ENCODE measurements around the gene DIAPH1.
A peak's percentile ranks its signal among the peaks of the same experiment; 100 is the strongest.

The DIAPH1 gene

DNA sequence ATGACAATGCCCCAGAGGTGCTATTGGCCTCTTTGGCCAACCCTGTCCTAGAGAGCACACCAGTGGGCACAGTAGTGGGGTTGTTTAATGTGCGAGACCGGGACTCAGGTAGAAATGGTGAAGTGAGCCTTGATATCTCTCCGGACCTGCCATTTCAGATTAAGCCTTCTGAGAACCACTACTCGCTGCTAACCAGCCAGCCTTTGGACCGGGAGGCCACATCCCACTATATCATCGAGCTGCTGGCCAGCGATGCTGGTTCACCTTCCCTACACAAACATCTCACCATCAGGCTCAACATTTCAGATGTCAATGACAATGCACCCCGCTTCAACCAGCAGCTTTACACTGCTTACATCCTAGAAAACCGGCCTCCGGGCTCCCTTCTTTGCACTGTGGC lies 128.5 kb downstream of the DIAPH1 start:
- no peak for DNase-seq (ENCODE audit: low spot score)
- ChIA-PET CTCF (interaction anchor here (0.6 to 2.0 kb wide), 3 partner anchors 12 to 73 kb away, joined by 3 to 9 read pairs (median 9); no protein-coding TSS in a partner anchor), POLR2A (ENCODE audit: low non-redundant PET) (no interaction called here)
- TF ChIP-seq, protein P1, sequence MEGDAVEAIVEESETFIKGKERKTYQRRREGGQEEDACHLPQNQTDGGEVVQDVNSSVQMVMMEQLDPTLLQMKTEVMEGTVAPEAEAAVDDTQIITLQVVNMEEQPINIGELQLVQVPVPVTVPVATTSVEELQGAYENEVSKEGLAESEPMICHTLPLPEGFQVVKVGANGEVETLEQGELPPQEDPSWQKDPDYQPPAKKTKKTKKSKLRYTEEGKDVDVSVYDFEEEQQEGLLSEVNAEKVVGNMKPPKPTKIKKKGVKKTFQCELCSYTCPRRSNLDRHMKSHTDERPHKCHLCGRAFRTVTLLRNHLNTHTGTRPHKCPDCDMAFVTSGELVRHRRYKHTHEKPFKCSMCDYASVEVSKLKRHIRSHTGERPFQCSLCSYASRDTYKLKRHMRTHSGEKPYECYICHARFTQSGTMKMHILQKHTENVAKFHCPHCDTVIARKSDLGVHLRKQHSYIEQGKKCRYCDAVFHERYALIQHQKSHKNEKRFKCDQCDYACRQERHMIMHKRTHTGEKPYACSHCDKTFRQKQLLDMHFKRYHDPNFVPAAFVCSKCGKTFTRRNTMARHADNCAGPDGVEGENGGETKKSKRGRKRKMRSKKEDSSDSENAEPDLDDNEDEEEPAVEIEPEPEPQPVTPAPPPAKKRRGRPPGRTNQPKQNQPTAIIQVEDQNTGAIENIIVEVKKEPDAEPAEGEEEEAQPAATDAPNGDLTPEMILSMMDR (conservative IDR thresholded peaks at IDR 0.05; ENCODE audit: low read depth) = no peak
- H3K27ac ChIP-seq = no peak overlapping the region

DNA sequence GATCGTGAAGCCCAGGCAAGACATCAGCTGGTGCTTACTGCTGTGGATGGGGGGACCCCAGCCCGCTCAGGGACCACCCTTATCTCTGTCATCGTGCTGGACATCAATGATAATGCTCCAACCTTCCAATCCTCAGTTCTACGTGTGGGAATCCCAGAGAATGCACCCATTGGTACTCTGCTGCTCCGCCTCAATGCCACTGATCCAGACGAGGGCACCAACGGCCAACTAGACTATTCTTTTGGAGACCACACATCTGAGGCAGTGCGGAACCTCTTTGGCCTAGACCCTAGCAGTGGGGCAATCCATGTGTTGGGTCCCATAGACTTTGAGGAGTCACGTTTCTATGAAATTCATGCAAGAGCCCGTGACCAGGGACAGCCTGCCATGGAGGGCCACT lies 129.0 kb downstream of the DIAPH1 start:
- DNase-seq (ENCODE audit: low spot score) = no peak
- H3K27ac ChIP-seq = peak overlapping the region; percentile 68
- TF ChIP-seq, protein P1 (conservative IDR thresholded peaks at IDR 0.05; ENCODE audit: low read depth) = no peak
- POLR2A ChIA-PET (ENCODE audit: low non-redundant PET) = no interaction called here
- CTCF ChIA-PET = interaction anchor here (0.5 to 2.0 kb wide), 4 partner anchors 11 to 290 kb away, joined by 3 to 9 read pairs (median 6); partner anchors contain the start of gene PCDHB11

DNA sequence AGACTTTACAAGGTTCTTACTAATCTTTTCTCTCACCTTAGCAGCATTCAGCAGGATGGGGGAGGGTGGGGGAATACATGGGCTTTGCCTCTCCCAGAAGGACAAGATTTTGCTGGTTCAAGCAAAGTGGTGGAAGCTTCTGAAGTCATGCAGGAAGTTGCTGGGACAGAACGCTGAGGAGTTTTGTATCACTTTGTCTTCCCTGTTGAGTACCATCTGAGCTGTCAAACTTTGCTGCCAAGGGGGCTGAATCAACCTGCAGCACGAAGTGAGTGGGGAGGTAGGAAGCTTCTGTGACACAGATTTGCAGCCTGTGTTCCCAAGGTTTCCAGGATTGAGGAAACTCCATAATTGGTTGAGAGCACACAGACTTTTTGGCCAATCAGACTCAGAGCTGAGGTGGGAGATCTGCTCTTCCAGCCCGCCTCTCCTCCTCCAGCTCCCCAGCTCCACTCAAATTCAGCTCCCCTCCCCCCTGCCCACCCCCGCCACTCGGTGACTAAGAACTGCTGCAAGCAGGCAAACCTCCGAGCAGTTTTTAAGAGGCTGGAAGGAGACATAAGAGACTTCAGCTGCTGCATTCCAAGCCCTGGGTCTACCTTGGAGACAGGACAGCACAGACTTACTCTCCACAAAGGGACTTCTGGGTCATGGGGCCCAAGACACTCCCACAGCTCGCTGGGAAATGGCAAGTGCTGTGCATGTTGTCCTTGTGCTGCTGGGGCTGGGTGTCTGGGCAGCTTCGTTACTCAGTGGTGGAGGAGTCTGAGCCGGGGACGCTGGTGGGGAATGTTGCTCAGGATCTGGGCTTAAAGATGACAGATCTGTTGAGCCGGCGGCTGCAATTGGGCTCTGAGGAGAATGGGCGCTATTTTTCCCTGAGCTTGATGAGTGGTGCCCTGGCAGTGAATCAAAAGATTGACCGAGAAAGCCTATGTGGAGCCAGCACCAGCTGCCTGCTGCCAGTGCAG lies 129.9 kb downstream of the DIAPH1 start, which contains the start of gene PCDHGC5:
Gene PCDHGC5 (plus strand): TSS at position 491 of the 971 bp plus-strand sequence. CDS start 160 bp downstream, at position 651.
- DNase-seq (ENCODE audit: low spot score) = peak; percentile 75
- ChIA-PET POLR2A (ENCODE audit: low non-redundant PET) (interaction anchor here (1.1 kb wide), 1 partner anchor 10 kb away, joined by 5 read pairs; no protein-coding TSS in a partner anchor), CTCF (interaction anchor here (0.9 to 2.0 kb wide), 3 partner anchors 10 to 71 kb away, joined by 3 to 9 read pairs (median 9); partner anchors contain the start of gene PCDHGB7)
- TF ChIP-seq, protein P1 (conservative IDR thresholded peaks at IDR 0.05; ENCODE audit: low read depth) = no peak
- peak within 1 kb of the TSS; percentile 68 for H3K27ac ChIP-seq

DNA sequence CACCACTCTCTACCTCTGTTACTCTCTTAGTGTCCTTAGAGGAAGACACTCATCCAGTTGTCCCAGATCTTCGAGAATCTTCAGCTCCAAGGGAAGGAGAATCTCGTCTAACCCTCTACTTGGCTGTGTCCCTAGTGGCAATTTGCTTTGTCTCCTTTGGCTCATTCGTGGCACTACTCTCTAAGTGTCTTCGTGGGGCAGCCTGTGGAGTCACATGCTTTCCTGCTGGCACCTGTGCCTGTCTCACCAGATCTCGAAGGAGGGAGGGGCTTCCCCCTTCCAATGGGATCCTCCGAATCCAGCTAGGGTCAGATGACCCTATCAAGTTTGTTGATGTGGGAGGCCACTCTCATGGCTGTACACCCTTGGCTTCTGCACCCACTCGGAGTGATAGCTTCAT lies 131.7 kb downstream of the DIAPH1 start:
- ChIA-PET POLR2A (ENCODE audit: low non-redundant PET) (interaction anchor here (0.7 kb wide), 1 partner anchor 34 kb away, joined by 3 read pairs; no protein-coding TSS in a partner anchor), CTCF (interaction anchor here (0.6 to 1.8 kb wide), 4 partner anchors 9 to 290 kb away, joined by 4 to 6 read pairs (median 4); no protein-coding TSS in a partner anchor)
- TF ChIP-seq, protein P1 (conservative IDR thresholded peaks at IDR 0.05; ENCODE audit: low read depth) = no peak
- H3K27ac ChIP-seq = no peak overlapping the region
- no peak for DNase-seq (ENCODE audit: low spot score)

- ChIA-PET POLR2A (ENCODE audit: low non-redundant PET) (no interaction called here), CTCF (interaction anchor here (0.5 to 1.8 kb wide), 3 partner anchors 8 to 48 kb away, joined by 3 to 6 read pairs (median 3); no protein-coding TSS in a partner anchor)
- DNase-seq (ENCODE audit: low spot score) = no peak
- H3K27ac ChIP-seq = no peak overlapping the region
- TF ChIP-seq, protein P1 (conservative IDR thresholded peaks at IDR 0.05; ENCODE audit: low read depth) = no peak
These were observed 132.7 kb downstream of the DIAPH1 start for GRCh38 chr5:141486091-141486490.

- no peak overlapping the region for H3K27ac ChIP-seq
- TF ChIP-seq, protein P1 (conservative IDR thresholded peaks at IDR 0.05; ENCODE audit: low read depth) = no peak
- CTCF ChIA-PET = interaction anchor here (0.5 to 1.8 kb wide), 5 partner anchors 7 to 147 kb away, joined by 3 to 6 read pairs (median 3); partner anchors contain the start of gene PCDHGA2
- no peak for DNase-seq (ENCODE audit: low spot score)
- POLR2A ChIA-PET (ENCODE audit: low non-redundant PET) = no interaction called here
These were observed 133.3 kb downstream of the DIAPH1 start for GRCh38 chr5:141485321-141486055.
